NCI-H524 treated with DMSO at 0.1 percent for 48 hours (cell line): Measurements from ENCODE around the gene SPEM2.

ENCODE experiments used
- DNase-seq: peaks from one replicate; lab custom pipeline; 2025; lab: John Stamatoyannopoulos, UW

Gene SPEM2

GRCh38 chr17:7421186-7421585 lies 4.2 kb upstream of the SPEM2 start:
- no peak for DNase-seq

GRCh38 chr17:7423679-7424078 lies 1.7 kb upstream of the SPEM2 start:
- no peak for DNase-seq

GRCh38 chr17:7425756-7426155 lies 340 bp downstream of the SPEM2 start:
- no peak for DNase-seq

- DNase-seq, result no peak
Measured at GRCh38 chr17:7426203-7426863, 917 bp downstream of the SPEM2 start.

- DNase-seq, result no peak
Measured at GRCh38 chr17:7426896-7427489, 1.6 kb downstream of the SPEM2 start.

GRCh38 chr17:7427549-7427948 lies 2.1 kb downstream of the SPEM2 start:
- DNase-seq, result no peak

- DNase-seq, result no peak
Measured at GRCh38 chr17:7428557-7428956, 3.1 kb downstream of the SPEM2 start, which contains the start of gene SPEM3. Gene SPEM3 (plus strand): TSS chr17:7428857. CDS start chr17:7428903, 46 bp downstream.

GRCh38 chr17:7429722-7430121 lies 4.3 kb downstream of the SPEM2 start:
- no peak for DNase-seq

GRCh38 chr17:7431231-7431630 lies 5.8 kb downstream of the SPEM2 start:
- no peak for DNase-seq

GRCh38 chr17:7432296-7432695 lies 6.9 kb downstream of the SPEM2 start:
- no peak for DNase-seq

- DNase-seq, result no peak
Measured at GRCh38 chr17:7435676-7436555, 10.5 kb downstream of the SPEM2 start.

- DNase-seq, result no peak
Measured at GRCh38 chr17:7436556-7437368, 11.3 kb downstream of the SPEM2 start.

- no peak for DNase-seq
Measured at GRCh38 chr17:7437369-7437863, 12.0 kb downstream of the SPEM2 start.

- no peak for DNase-seq
Measured at GRCh38 chr17:7437950-7438614, 12.7 kb downstream of the SPEM2 start.

- DNase-seq, result no peak
Measured at GRCh38 chr17:7438656-7439460, 13.4 kb downstream of the SPEM2 start.

GRCh38 chr17:7439462-7440112 lies 14.2 kb downstream of the SPEM2 start, which contains the start of gene FGF11:
Gene FGF11 (plus strand): TSS chr17:7439512. CDS start chr17:7439621, 109 bp downstream.
- no peak for DNase-seq

GRCh38 chr17:7440113-7440833 lies 14.9 kb downstream of the SPEM2 start:
- no peak for DNase-seq

GRCh38 chr17:7440834-7441195 lies 15.4 kb downstream of the SPEM2 start:
- no peak for DNase-seq

GRCh38 chr17:7441266-7441665 lies 15.8 kb downstream of the SPEM2 start:
- no peak for DNase-seq
